Retinal pigment epithelial cell (primary cell): ENCODE results near the gene DRICH1.
"Not testable (repeated sequence)": the region's sequence is repeated elsewhere in the genome, so short reads cannot be mapped to it uniquely, and the experiment has no call there.

Experiments used
- DNase-seq: peaks from one replicate; pipeline ENCODE4 v3.0.0-alpha.2; 2010; ENCODE audit warnings: low read depth
- H3K4me3 ChIP-seq: 2 replicates; pipeline ENCODE4 v1.5.1; 2011; ENCODE audit warnings: mild to moderate bottlenecking, low read length, control low read depth, moderate library complexity
- CTCF ChIP-seq: conservative IDR thresholded peaks from 2 replicates; pipeline ENCODE4 v1.5.1; 2011; ENCODE audit warnings: low read depth, low read length, control low read depth, inconsistent platforms

DRICH1 gene

DNA sequence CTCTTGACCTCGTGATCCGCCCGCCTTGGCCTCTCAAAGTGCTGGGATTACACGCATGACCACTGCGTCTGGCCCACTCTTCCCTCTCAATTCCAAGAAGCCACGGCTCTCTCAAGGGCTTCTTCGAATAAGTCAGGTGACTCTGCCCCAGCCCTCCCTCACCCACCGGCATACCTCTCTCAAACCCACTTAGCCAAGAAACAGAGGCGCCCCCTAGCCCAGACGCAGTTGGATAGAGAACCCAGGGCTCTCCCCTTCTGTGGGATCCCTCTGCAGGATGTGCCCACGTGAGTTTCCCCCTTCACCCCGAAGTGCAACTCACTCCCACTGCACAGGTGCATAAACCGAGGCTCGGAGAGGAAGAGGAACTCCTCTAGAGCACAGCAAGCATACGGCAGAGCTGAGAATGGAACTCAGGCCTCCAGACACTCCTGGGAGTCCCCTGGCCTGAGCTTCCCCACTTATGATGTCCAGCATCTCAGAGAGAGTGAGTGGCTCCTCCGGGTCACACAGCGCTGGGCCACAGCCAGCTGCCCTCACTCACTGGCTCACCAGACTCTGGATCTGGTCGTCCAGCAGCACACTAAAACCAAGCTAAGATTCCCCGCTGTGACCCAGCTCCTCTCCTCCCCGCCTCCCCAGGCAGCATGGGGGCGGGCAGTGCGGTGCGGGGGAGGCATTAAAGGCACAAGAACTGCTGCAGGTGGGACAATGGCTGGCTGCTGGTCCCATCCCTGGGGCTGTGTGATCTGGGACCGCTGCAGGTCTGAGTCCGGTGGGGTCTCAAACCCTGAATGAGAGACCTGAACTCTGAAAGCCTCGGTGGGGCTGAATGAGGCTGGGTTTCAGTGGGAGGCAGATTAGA is 41.9 kb upstream of the DRICH1 start:
- no peak for TF ChIP-seq CTCF
- H3K4me3 ChIP-seq: no peak overlapping the region
- no peak for DNase-seq

DNA sequence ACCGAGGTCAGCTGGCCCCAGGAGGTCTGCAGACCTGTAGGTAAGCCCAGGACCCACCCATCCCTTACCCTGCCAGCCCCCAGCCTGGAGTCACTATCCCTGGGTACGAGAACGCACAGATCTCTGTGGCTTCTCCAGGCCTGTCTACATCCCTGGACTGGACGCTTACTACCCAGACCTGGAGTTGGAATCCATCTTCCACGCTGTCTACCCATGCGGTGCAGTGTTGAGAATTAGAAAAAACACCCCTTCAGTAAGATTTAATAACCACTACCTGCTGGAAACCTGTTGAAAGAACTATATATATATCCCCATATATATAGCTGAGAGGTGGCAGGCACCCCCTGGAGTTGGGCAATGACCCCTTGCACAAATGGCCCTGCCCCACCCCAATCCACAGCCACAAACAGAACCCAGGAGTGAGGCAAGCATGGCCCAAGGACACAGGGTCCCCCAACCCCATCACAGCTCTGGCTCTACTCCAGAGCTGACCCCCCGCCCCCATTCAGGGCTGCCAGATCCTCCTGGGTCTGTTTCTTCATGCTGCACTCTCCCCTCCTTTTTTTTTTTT is 41.0 kb upstream of the DRICH1 start:
- DNase-seq: no peak
- TF ChIP-seq CTCF: no peak
- no peak overlapping the region for H3K4me3 ChIP-seq

GRCh38 chr22:23672307-23673049 is 40.4 kb upstream of the DRICH1 start:
- not testable (repeated sequence) for H3K4me3 ChIP-seq, DNase-seq

- not testable (repeated sequence) for H3K4me3 ChIP-seq, DNase-seq
These were observed 39.3 kb upstream of the DRICH1 start for GRCh38 chr22:23671387-23671786.

DNA sequence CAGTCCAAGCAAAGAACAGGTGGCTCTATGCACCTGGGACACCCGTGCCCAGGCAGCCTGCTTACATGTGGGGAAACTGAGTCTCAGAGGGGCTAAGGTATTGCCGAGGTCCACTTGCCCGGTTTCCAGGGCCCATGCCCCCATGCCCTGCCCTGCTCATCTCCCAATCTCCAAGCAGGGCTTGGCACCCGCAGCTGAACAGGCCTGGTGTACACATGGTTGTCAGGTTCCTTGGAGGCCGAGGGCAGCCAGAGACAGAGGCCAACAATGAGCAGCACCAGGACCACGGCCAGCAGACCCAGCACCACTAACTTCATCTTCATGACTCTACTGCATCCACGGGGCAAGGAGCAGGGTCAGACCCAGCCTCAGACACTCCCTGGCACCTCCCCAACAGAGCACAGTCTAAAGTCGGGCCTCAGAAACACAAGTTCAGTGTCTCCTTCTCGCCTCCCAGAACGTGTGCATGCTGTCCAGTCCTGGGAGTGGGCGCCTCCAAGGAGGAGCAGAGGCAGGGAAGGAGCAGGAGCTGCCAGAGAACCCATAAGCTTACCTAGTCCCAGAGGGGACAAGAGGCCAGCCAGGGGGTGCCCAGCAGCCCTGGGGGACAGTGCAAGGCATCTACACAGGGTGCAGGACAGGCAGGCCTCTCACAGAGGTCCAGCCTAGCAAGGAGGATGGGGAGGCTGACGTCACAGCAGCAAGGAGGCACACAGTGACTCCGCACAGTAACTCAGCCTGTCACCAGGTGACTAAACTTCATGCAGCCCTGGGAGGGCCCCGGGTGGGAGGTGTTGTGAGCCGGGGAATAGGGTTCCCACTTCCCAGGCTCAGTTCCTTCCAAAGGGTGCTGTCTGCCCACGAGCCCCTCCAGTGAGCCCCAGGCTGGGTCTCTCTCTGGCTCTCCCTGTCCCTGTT is 38.5 kb upstream of the DRICH1 start:
- no peak for DNase-seq
- no peak overlapping the region for H3K4me3 ChIP-seq
- TF ChIP-seq CTCF: no peak

DNA sequence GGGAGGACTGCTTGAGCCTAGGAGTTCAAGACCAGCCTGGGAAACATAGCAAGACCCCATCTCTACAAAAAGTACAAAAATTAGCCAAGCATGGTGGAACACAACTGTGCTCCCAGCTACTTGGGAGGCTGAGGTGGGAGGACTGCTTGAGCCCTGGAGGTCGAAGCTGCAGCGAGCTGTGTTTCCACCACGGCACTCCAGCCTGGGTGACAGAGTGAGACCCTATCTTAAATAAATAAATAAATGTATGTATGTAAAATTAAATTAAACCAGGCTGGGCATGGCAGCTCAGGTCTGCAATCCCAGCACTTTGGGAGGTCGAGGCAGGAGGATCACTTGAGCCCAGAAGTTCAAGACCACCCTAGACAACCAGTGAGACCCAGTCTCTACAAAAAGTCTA is 28.3 kb upstream of the DRICH1 start:
- not testable (repeated sequence) for DNase-seq, H3K4me3 ChIP-seq

DNA sequence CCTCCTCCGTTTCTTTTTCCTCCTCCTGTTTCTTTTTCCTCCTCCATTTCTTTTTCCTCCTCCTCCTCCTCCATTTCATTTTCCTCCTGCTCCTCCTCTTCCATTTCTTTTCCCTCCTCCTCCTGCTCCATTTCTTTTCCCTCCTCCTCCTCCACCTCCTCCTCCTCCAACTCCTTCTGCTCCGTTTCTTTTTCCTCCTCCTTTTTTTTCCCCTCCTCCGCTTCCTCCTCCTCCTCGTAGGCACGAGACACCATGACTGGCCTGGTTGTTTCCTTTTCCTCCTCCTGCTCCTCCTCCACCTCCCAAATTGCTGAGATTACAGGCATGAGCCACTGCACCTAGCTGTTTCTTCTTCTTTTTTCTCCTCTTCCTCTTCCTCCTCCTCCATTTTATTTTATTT is 25.6 kb upstream of the DRICH1 start:
- H3K4me3 ChIP-seq: no peak overlapping the region
- TF ChIP-seq CTCF: no peak
- no peak for DNase-seq

DNA sequence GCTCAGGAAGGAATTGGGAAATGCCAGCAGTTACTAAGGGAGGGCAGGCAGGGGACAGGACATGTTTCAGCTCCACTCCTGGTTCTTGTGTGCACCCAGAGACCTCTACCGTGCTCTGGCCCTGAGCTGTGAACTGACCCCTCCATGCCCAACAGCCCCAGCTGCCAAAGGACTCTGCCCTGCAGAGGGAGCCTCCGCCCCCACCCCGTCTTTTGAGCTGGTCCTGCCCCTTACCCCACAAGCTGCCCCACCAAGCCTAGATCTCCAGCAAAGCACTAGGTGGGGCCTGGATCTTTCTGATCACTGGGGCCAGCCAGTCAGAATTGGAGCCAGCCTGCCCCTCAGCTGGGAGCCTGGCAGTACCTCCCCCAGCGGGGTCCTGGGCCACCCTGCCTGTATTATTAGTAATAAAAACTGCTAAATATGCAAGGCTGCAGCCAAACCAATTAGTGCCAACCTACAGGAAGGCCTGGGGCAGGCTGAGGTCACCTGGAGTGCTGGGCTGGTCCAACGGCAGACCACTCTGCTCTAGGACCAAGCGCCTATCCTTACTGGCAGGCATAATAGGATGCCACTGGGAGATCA is 23.9 kb upstream of the DRICH1 start:
- no peak for TF ChIP-seq CTCF
- no peak for DNase-seq
- H3K4me3 ChIP-seq: no peak overlapping the region
